ENCODE results near the gene TNFRSF21. TPM values are rescaled to one million over a fixed set of nuclear protein-coding genes. Genes with fewer than 3 reads are reported as not detected.

Gene TNFRSF21
- total and polyA plus RNA-seq, 2 donors (not counting 1 experiment from before 2014, with no cell fraction given): 0.43 to 1.2 TPM

- Histone ChIP-seq H3K4me3 (ENCODE audit: control extremely low read depth in 1 of 5, extremely low read depth in 1 of 5, insufficient read depth in 1 of 5, low read depth in 2 of 5, low read length in 4 of 5) (no peak overlapping the region), H2AFZ (ENCODE audit: insufficient read depth, low read depth, low read length, poor library complexity, severe bottlenecking) (no peak overlapping the region), H4K20me1 (ENCODE audit: control insufficient read depth, insufficient read depth, low read length, poor library complexity, severe bottlenecking) (no peaks in the 10 kb centered on the region), H3K4me2 (replicated peaks; ENCODE audit: low read depth, low read length, poor library complexity, severe bottlenecking) (no peak overlapping the region), H3K36me3 (replicated peaks in 1 of 2; ENCODE audit: control extremely low read depth in 1 of 2, control insufficient read depth in 1 of 2, extremely low read depth in 1 of 2, insufficient read depth in 2 of 2, low read length in 1 of 2) (no peaks in the 10 kb centered on the region), H3K27me3 (replicated peaks in 1 of 4; ENCODE audit: control extremely low read depth in 1 of 4, control insufficient read depth in 3 of 4, insufficient read depth in 4 of 4, low read length in 3 of 4) (no peaks in the 10 kb centered on the region), H3K79me2 (ENCODE audit: control insufficient read depth, insufficient read depth, low read length) (no peaks in the 10 kb centered on the region), H3K9me3 (ENCODE audit: control extremely low read depth in 1 of 3, control insufficient read depth in 2 of 3, insufficient read depth in 1 of 3, low read length in 2 of 3) (no peaks in the 10 kb centered on the region), H3K9ac (ENCODE audit: low read length) (no peak overlapping the region), H3K27ac (ENCODE audit: low read length in 2 of 2) (no peak overlapping the region), H3K4me1 (ENCODE audit: control insufficient read depth in 2 of 2, insufficient read depth in 2 of 2, low read length in 2 of 2) (peaks cover 0 to 10% of the 10 kb centered on the region in 2 donors)
- H3K4me3 Mint-ChIP-seq: no peak overlapping the region
- 97% methylated on average over 2 of the region's 2 CpGs for WGBS (ENCODE audit: insufficient coverage)
- ChIA-PET CTCF (no interaction called here), POLR2A (no interaction called here)
- H3K9me3 Mint-ChIP-seq (ENCODE audit: insufficient read depth): no peaks in the 10 kb centered on the region
- peaks cover 13% of the 10 kb centered on the region for H3K4me1 Mint-ChIP-seq
- H3K27me3 Mint-ChIP-seq: no peaks in the 10 kb centered on the region
- DNase-seq (no peak), ATAC-seq (ENCODE audit: low read depth) (no peak)
- intact Hi-C loops (cut with micrococcal nuclease): no loop called here
- no peak overlapping the region for H3K27ac Mint-ChIP-seq
- TF ChIP-seq EZH2 (IDR thresholded peaks at IDR 0.05; ENCODE audit: borderline replicate concordance, insufficient read depth, low read depth, low read length, poor library complexity, severe bottlenecking) (no peak), CTCF (IDR thresholded peaks at IDR 0.05) (no peak)
Measured at GRCh38 chr6:47202644-47203205, 107.0 kb downstream of the TNFRSF21 start.

- H3K27ac ChIP-seq (ENCODE audit: low read length in 2 of 2): no peak overlapping the region
- no peak for DNase-seq
- TF ChIP-seq EZH2 (IDR thresholded peaks at IDR 0.05; ENCODE audit: borderline replicate concordance, insufficient read depth, low read depth, low read length, poor library complexity, severe bottlenecking): no peak
- TF ChIP-seq CTCF (IDR thresholded peaks at IDR 0.05): no peak
- no peaks in the 10 kb centered on the region for H3K36me3 ChIP-seq (replicated peaks in 1 of 2; ENCODE audit: control extremely low read depth in 1 of 2, control insufficient read depth in 1 of 2, extremely low read depth in 1 of 2, insufficient read depth in 2 of 2, low read length in 1 of 2)
- CTCF ChIA-PET: no interaction called here
- Mint-ChIP-seq H3K9me3 (ENCODE audit: insufficient read depth) (no peaks in the 10 kb centered on the region), H3K27me3 (no peaks in the 10 kb centered on the region), H3K4me1 (peaks cover 13% of the 10 kb centered on the region), H3K4me3 (no peak overlapping the region), H3K27ac (no peak overlapping the region)
- no peak overlapping the region for H3K4me2 ChIP-seq (replicated peaks; ENCODE audit: low read depth, low read length, poor library complexity, severe bottlenecking)
- H2AFZ ChIP-seq (ENCODE audit: insufficient read depth, low read depth, low read length, poor library complexity, severe bottlenecking): no peak overlapping the region
- intact Hi-C loops (cut with micrococcal nuclease): no loop called here
- peaks cover 0 to 10% of the 10 kb centered on the region in 2 donors for H3K4me1 ChIP-seq (ENCODE audit: control insufficient read depth in 2 of 2, insufficient read depth in 2 of 2, low read length in 2 of 2)
- ATAC-seq (ENCODE audit: low read depth): no peak
- no peak overlapping the region for H3K9ac ChIP-seq (ENCODE audit: low read length)
- 100% methylated on average over 2 of the region's 3 CpGs for WGBS (ENCODE audit: insufficient coverage)
- POLR2A ChIA-PET: no interaction called here
- H4K20me1 ChIP-seq (ENCODE audit: control insufficient read depth, insufficient read depth, low read length, poor library complexity, severe bottlenecking): no peaks in the 10 kb centered on the region
- no peaks in the 10 kb centered on the region for H3K27me3 ChIP-seq (replicated peaks in 1 of 4; ENCODE audit: control extremely low read depth in 1 of 4, control insufficient read depth in 3 of 4, insufficient read depth in 4 of 4, low read length in 3 of 4)
- no peak overlapping the region for H3K4me3 ChIP-seq (ENCODE audit: control extremely low read depth in 1 of 5, extremely low read depth in 1 of 5, insufficient read depth in 1 of 5, low read depth in 2 of 5, low read length in 4 of 5)
- no peaks in the 10 kb centered on the region for H3K9me3 ChIP-seq (ENCODE audit: control extremely low read depth in 1 of 3, control insufficient read depth in 2 of 3, insufficient read depth in 1 of 3, low read length in 2 of 3)
- H3K79me2 ChIP-seq (ENCODE audit: control insufficient read depth, insufficient read depth, low read length): no peaks in the 10 kb centered on the region
Measured at GRCh38 chr6:47200536-47201334, 109.0 kb downstream of the TNFRSF21 start.
